Tibial nerve (tissue), 4 donors: Measurements from ENCODE around the gene PCDHA11. TPM values are rescaled to one million over a fixed set of nuclear protein-coding genes. Genes with fewer than 3 reads are reported as not detected.

Experiments
- total RNA-seq, 4 donors: library from RNA; depleted of rRNA; stranded (reverse); fragments of >200 nt; gene quantifications; one replicate each; pipeline ENCODE4 v1.1.0, GENCODE V29; 2016

PCDHA11 gene
- total RNA-seq, 4 donors from 2014 or later, result 0.60 to 1.3 (median 0.91) TPM

Other genes starting within 250 kb of the PCDHA11 start
- gene CD14, start 235.8 kb upstream of the PCDHA11 start, total RNA-seq, result 10 to 100 TPM; 54.6 to 81.0 (median 77.0) TPM
- 100 to 1,000 TPM in 1 of 4 donors, 10 to 100 TPM in 3; 72.8 to 129 (median 93.0) TPM for gene TMCO6, start 229.5 kb upstream of the PCDHA11 start, total RNA-seq
- gene NDUFA2, start 221.3 kb upstream of the PCDHA11 start, total RNA-seq, result 10 to 100 TPM; 52.2 to 80.6 (median 64.3) TPM
- 100 to 1,000 TPM in 2 of 4 donors, 10 to 100 TPM in 2; 91.6 to 142 (median 108) TPM for gene IK, start 221.1 kb upstream of the PCDHA11 start, total RNA-seq
- 10 to 100 TPM; 15.1 to 33.0 (median 21.1) TPM for gene WDR55, start 204.1 kb upstream of the PCDHA11 start, total RNA-seq
- gene DND1, start 195.4 kb upstream of the PCDHA11 start, total RNA-seq, result 1 to 10 TPM; 1.3 to 6.1 (median 2.0) TPM
- 10 to 100 TPM; 45.4 to 63.9 (median 48.6) TPM for gene HARS1, start 177.6 kb upstream of the PCDHA11 start, total RNA-seq
- gene HARS2, start 177.5 kb upstream of the PCDHA11 start, total RNA-seq, result 10 to 100 TPM; 33.9 to 41.2 (median 35.1) TPM
- gene ZMAT2, start 168.5 kb upstream of the PCDHA11 start, total RNA-seq, result 10 to 100 TPM; 25.5 to 43.1 (median 33.6) TPM
- gene PCDHA1, start 82.8 kb upstream of the PCDHA11 start, total RNA-seq, result not detected
- gene PCDHA2, start 74.1 kb upstream of the PCDHA11 start, total RNA-seq, result under 1 TPM in 1 of 4 donors, not detected in 3; 0.21 TPM
- 1 to 10 TPM in 1 of 4 donors, under 1 TPM in 3; 0.84 to 3.5 (median 0.94) TPM for gene PCDHA3, start 67.9 kb upstream of the PCDHA11 start, total RNA-seq
- gene PCDHA4, start 61.9 kb upstream of the PCDHA11 start, total RNA-seq, result 1 to 10 TPM; 1.6 to 5.7 (median 2.0) TPM
- 1 to 10 TPM in 1 of 4 donors, under 1 TPM in 3; 0.39 to 2.7 (median 0.54) TPM for gene PCDHA5, start 47.3 kb upstream of the PCDHA11 start, total RNA-seq
- 1 to 10 TPM; 1.3 to 1.9 (median 1.4) TPM for gene PCDHA6, start 41.0 kb upstream of the PCDHA11 start, total RNA-seq
- gene PCDHA7, start 34.7 kb upstream of the PCDHA11 start, total RNA-seq, result 1 to 10 TPM; 1.2 to 2.9 (median 1.7) TPM
- 1 to 10 TPM in 1 of 4 donors, under 1 TPM in 3; 0.63 to 2.0 (median 0.84) TPM for gene PCDHA8, start 27.8 kb upstream of the PCDHA11 start, total RNA-seq
- gene PCDHA9, start 20.6 kb upstream of the PCDHA11 start, total RNA-seq, result 1 to 10 TPM in 1 of 4 donors, under 1 TPM in 3; 0.39 to 1.8 (median 0.64) TPM
- 1 to 10 TPM in 3 of 4 donors, under 1 TPM in 1; 0.78 to 4.4 (median 2.4) TPM for gene PCDHA10, start 13.1 kb upstream of the PCDHA11 start, total RNA-seq
- gene PCDHA12, start 6.4 kb downstream of the PCDHA11 start, total RNA-seq, result 10 to 100 TPM in 1 of 4 donors, 1 to 10 TPM in 3; 3.3 to 10.5 (median 6.7) TPM
- 1 to 10 TPM in 3 of 4 donors, under 1 TPM in 1; 0.66 to 3.0 (median 1.7) TPM for gene PCDHA13, start 13.2 kb downstream of the PCDHA11 start, total RNA-seq
- 1 to 10 TPM; 1.2 to 3.3 (median 2.7) TPM for gene PCDHAC1, start 57.3 kb downstream of the PCDHA11 start, total RNA-seq
- gene PCDHAC2, start 97.5 kb downstream of the PCDHA11 start, total RNA-seq, result 1 to 10 TPM in 3 of 4 donors, under 1 TPM in 1; 0.78 to 4.2 (median 2.5) TPM
- under 1 TPM in 1 of 4 donors, not detected in 3; 0.21 TPM for gene PCDHB1, start 182.4 kb downstream of the PCDHA11 start, total RNA-seq
- 1 to 10 TPM; 1.7 to 7.5 (median 4.6) TPM for gene PCDHB2, start 225.7 kb downstream of the PCDHA11 start, total RNA-seq
- gene PCDHB3, start 231.5 kb downstream of the PCDHA11 start, total RNA-seq, result 1 to 10 TPM; 3.9 to 7.4 (median 4.9) TPM